H9 (cell line): ENCODE data around the gene LRRC3B. TPM values are rescaled to one million over a fixed set of nuclear protein-coding genes. Genes with fewer than 3 reads are reported as not detected.

ENCODE experiments used
- DNase-seq: peaks from one replicate; pipeline ENCODE4 v3.0.0-alpha.2; 2017
- H2AFZ ChIP-seq: one replicate; pipeline ENCODE4 v1.6.1; 2013; ENCODE audit warnings: mild to moderate bottlenecking, low read length, control low read depth, moderate library complexity
- H2AK5ac ChIP-seq: 2 replicates; pipeline ENCODE4 v1.6.1; 2013; ENCODE audit warnings: low read length, control low read depth, mixed read lengths; ENCODE audit not compliant: insufficient read length
- H2BK120ac ChIP-seq: one replicate; pipeline ENCODE4 v1.6.1; 2013; ENCODE audit warnings: low read depth, mild to moderate bottlenecking, low read length, control low read depth, inconsistent platforms; ENCODE audit not compliant: poor library complexity, severe bottlenecking
- H2BK12ac ChIP-seq: 2 replicates; pipeline ENCODE4 v1.6.1; 2013; ENCODE audit warnings: low read length, control low read depth, mixed read lengths, low read depth; ENCODE audit not compliant: insufficient read length
- H2BK15ac ChIP-seq: 2 replicates; pipeline ENCODE4 v1.6.1; 2013; ENCODE audit warnings: low read depth, low read length, control low read depth
- H2BK20ac ChIP-seq: one replicate; pipeline ENCODE4 v1.6.1; 2013; ENCODE audit warnings: low read depth, mild to moderate bottlenecking, low read length, control low read depth, inconsistent platforms; ENCODE audit not compliant: poor library complexity, severe bottlenecking
- H2BK5ac ChIP-seq: 2 replicates; pipeline ENCODE4 v1.6.1; 2013; ENCODE audit warnings: low read length, control low read depth, mixed read lengths; ENCODE audit not compliant: insufficient read length
- H3K14ac ChIP-seq: 2 replicates; pipeline ENCODE4 v1.6.1; 2013; ENCODE audit warnings: low read length, control low read depth; ENCODE audit not compliant: insufficient read depth
- H3K18ac ChIP-seq: 2 replicates; pipeline ENCODE4 v1.6.1; 2013; ENCODE audit warnings: low read depth, mild to moderate bottlenecking, mixed read lengths, low read length, control low read depth; ENCODE audit not compliant: insufficient read length
- H3K23ac ChIP-seq: 2 replicates; pipeline ENCODE4 v1.6.1; 2013; ENCODE audit warnings: low read length, control low read depth, mixed read lengths, low read depth; ENCODE audit not compliant: insufficient read length
- H3K23me2 ChIP-seq: 2 replicates; pipeline ENCODE4 v1.6.1; 2013; ENCODE audit warnings: low read depth, mild to moderate bottlenecking, mixed read lengths, low read length, control low read depth; ENCODE audit not compliant: insufficient read length, poor library complexity, severe bottlenecking
- H3K27ac ChIP-seq: 2 replicates; pipeline ENCODE4 v1.5.1; 2013; ENCODE audit warnings: low read length, control low read depth, mixed read lengths, low read depth; ENCODE audit not compliant: insufficient read length
- H3K27me3 ChIP-seq: 2 replicates; pipeline ENCODE4 v1.6.1; 2013; ENCODE audit warnings: low read length, control low read depth, inconsistent platforms; ENCODE audit not compliant: insufficient read depth
- H3K4ac ChIP-seq: 2 replicates; pipeline ENCODE4 v1.6.1; 2013; ENCODE audit warnings: low read depth, mild to moderate bottlenecking, control low read depth, inconsistent platforms, low read length, moderate library complexity
- H3K4me1 ChIP-seq: 2 replicates; pipeline ENCODE4 v1.6.1; 2013; ENCODE audit warnings: low read length, control low read depth, inconsistent platforms; ENCODE audit not compliant: insufficient read depth
- H3K4me2 ChIP-seq: 2 replicates; pipeline ENCODE4 v1.6.1; 2013; ENCODE audit warnings: low read length, control low read depth, mixed read lengths; ENCODE audit not compliant: insufficient read length, insufficient read depth
- H3K56ac ChIP-seq: 2 replicates; pipeline ENCODE4 v1.6.1; 2013; ENCODE audit warnings: low read depth, mild to moderate bottlenecking, mixed read lengths, low read length, control low read depth; ENCODE audit not compliant: insufficient read length
- H3K79me1 ChIP-seq: 2 replicates; pipeline ENCODE4 v1.6.1; 2013; ENCODE audit warnings: low read depth, mild to moderate bottlenecking, moderate library complexity, low read length, control low read depth, inconsistent platforms; ENCODE audit not compliant: insufficient read depth, poor library complexity, severe bottlenecking
- H3K79me2 ChIP-seq: 2 replicates; pipeline ENCODE4 v1.6.1; 2013; ENCODE audit warnings: low read length, control low read depth, inconsistent platforms; ENCODE audit not compliant: insufficient read depth
- H3K9ac ChIP-seq: 2 replicates; pipeline ENCODE4 v1.6.1; 2013; ENCODE audit warnings: low read length, control low read depth, mixed read lengths; ENCODE audit not compliant: insufficient read length; ENCODE audit errors: extremely low read depth
- H3K9me3 ChIP-seq: one replicate; pipeline ENCODE4 v1.6.1; 2013; ENCODE audit warnings: low read depth, low read length, inconsistent platforms; ENCODE audit not compliant: control insufficient read depth
- H3T11ph ChIP-seq: one replicate; pipeline ENCODE4 v1.6.1; 2013; ENCODE audit warnings: mild to moderate bottlenecking, low read length, control low read depth, inconsistent platforms
- H4K20me1 ChIP-seq: one replicate; pipeline ENCODE4 v1.6.1; 2013; ENCODE audit not compliant: control insufficient read depth, insufficient read length, insufficient read depth
- H4K5ac ChIP-seq: 2 replicates; pipeline ENCODE4 v1.6.1; 2013; ENCODE audit warnings: low read depth, mild to moderate bottlenecking, mixed read lengths, low read length, control low read depth; ENCODE audit not compliant: insufficient read length
- H4K8ac ChIP-seq: replicated peaks from 2 replicates; pipeline ENCODE4 v1.6.1; 2013; ENCODE audit warnings: low read length, control low read depth, mixed read lengths, low read depth; ENCODE audit not compliant: insufficient read length
- H4K91ac ChIP-seq: 2 replicates; pipeline ENCODE4 v1.6.1; 2013; ENCODE audit warnings: low read depth, mild to moderate bottlenecking, moderate library complexity, mixed read lengths, low read length, control low read depth; ENCODE audit not compliant: insufficient read length
- H3K27ac Mint-ChIP-seq, 3 experiments: 2 replicates in 2 of 3; 3 replicates in 1 of 3; pipeline ENCODE4 v1.8.0; 2020 to 2021; ENCODE audit warnings: mixed read lengths in 3 of 3, mild to moderate bottlenecking in 1 of 3, moderate library complexity in 1 of 3
- H3K27me3 Mint-ChIP-seq: 2 replicates; pipeline ENCODE4 v1.8.0; 2021; ENCODE audit warnings: low read depth, mild to moderate bottlenecking, moderate library complexity, mixed read lengths
- H3K36me3 Mint-ChIP-seq, 3 experiments: 2 replicates in 2 of 3; 3 replicates in 1 of 3; pipeline ENCODE4 v1.8.0; 2020 to 2021; ENCODE audit warnings: low read depth in 3 of 3, mixed read lengths in 3 of 3; ENCODE audit not compliant: insufficient read depth in 1 of 3
- H3K4me1 Mint-ChIP-seq, 2 experiments: 2 replicates each; pipeline ENCODE4 v1.8.0; 2020; ENCODE audit warnings: mixed read lengths in 2 of 2
- H3K4me3 Mint-ChIP-seq, 2 experiments: 2 replicates in 1 of 2; 3 replicates in 1 of 2; pipeline ENCODE4 v1.8.0; 2020 to 2021; ENCODE audit warnings: mild to moderate bottlenecking in 2 of 2, mixed read lengths in 2 of 2, moderate library complexity in 1 of 2
- H3K9me3 Mint-ChIP-seq, 2 experiments: 2 replicates in 1 of 2; 3 replicates in 1 of 2; pipeline ENCODE4 v1.8.0; 2020; ENCODE audit warnings: mild to moderate bottlenecking in 2 of 2, mixed read lengths in 2 of 2, moderate library complexity in 1 of 2
- WGBS: extraction: QIAGEN DNeasy Blood & Tissue Kit; methylation state at CpG from one replicate; pipeline ENCODE4 v1.1.7; 2013; ENCODE audit warnings: missing lambda C conversion rate, low lambda C conversion rate, mixed read lengths; ENCODE audit not compliant: insufficient read length; ENCODE audit errors: extremely low coverage; 5-methylcytosine and 5-hydroxymethylcytosine counted together
- total RNA-seq: library from RNA; stranded (reverse); gene quantifications from 2 replicates; pipeline ENCODE4 v1.2.1, GENCODE V29; 2021
- TF ChIP-seq, protein P1 (sequence below): fragments of 200-600 bp; sonication (generic); conservative IDR thresholded peaks from 3 replicates; pipeline ENCODE4 v1.8.0; 2021; ENCODE audit warnings: antibody characterized with exemption, mild to moderate bottlenecking

Gene LRRC3B
- total RNA-seq, 1 experiment from 2014 or later: 0.35 TPM

DNA sequence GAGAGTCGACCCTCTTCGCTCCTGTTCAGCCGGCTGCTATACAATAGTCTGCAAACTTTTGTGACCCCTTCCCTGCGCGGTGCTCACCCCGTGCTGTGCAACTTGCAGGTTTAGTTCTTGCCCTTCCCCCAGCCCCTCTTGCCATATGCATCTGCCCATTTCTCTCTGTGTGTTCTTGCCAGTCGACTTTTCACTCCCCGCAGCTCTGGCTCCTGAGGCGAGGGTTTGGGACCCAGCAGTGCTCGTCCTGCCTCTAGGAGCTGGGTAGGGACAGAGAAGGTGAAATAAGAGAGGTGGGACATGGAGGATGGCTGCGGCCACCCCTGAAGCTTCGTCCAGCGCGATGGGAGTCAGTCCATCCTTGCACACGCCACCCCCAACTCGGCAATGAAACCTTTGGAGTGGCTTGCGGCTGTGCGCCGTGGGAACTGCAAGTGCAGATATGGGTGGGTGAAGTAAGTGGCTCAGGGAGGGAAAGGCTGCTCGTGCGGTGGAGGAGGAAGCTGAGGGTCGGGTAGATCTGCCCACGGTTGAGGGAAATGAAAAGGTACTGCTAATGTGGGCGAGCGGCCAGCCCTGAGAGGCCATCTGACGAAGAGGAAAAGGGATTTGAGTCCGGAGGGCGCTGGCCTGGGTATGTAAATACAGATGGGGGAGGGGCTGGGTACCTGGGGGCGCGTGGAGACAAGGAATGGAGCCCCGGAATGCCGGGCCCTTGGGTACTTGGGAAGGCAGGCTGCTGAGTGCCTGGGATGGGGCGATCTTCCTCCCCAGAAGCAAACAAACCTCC is 1.0 kb downstream of the LRRC3B start:
- no peak overlapping the region for H3K14ac ChIP-seq
- no peak overlapping the region for H2BK15ac ChIP-seq
- H4K8ac ChIP-seq: no peak overlapping the region
- H3K4me1 Mint-ChIP-seq: peaks cover 26 to 32% of the 10 kb centered on the region in 2 experiments
- H3K56ac ChIP-seq: no peak overlapping the region
- H3K4ac ChIP-seq: no peak overlapping the region
- no peak overlapping the region for H3T11ph ChIP-seq
- peak overlapping the region; percentile 94 for H3K4me2 ChIP-seq
- H3K4me1 ChIP-seq: peaks cover 2% of the 10 kb centered on the region; the same call in 1 of the 2 replicates
- H2BK20ac ChIP-seq: no peak overlapping the region
- H4K20me1 ChIP-seq: no peaks in the 10 kb centered on the region
- H3K79me1 ChIP-seq: no peaks in the 10 kb centered on the region
- H3K23me2 ChIP-seq: peaks cover 29% of the 10 kb centered on the region
- H3K18ac ChIP-seq: no peak overlapping the region
- no peak overlapping the region for H2BK12ac ChIP-seq
- no peaks in the 10 kb centered on the region for H3K9me3 ChIP-seq
- H3K27ac Mint-ChIP-seq: no peak overlapping the region; a peak in 1 of 7 replicates
- DNase-seq: no peak
- H2BK120ac ChIP-seq: no peak overlapping the region
- H3K27me3 Mint-ChIP-seq: peaks cover 85% of the 10 kb centered on the region
- H2AFZ ChIP-seq: no peak overlapping the region
- TF ChIP-seq, protein P1, sequence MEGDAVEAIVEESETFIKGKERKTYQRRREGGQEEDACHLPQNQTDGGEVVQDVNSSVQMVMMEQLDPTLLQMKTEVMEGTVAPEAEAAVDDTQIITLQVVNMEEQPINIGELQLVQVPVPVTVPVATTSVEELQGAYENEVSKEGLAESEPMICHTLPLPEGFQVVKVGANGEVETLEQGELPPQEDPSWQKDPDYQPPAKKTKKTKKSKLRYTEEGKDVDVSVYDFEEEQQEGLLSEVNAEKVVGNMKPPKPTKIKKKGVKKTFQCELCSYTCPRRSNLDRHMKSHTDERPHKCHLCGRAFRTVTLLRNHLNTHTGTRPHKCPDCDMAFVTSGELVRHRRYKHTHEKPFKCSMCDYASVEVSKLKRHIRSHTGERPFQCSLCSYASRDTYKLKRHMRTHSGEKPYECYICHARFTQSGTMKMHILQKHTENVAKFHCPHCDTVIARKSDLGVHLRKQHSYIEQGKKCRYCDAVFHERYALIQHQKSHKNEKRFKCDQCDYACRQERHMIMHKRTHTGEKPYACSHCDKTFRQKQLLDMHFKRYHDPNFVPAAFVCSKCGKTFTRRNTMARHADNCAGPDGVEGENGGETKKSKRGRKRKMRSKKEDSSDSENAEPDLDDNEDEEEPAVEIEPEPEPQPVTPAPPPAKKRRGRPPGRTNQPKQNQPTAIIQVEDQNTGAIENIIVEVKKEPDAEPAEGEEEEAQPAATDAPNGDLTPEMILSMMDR: no peak
- H2BK5ac ChIP-seq: no peak overlapping the region
- H3K79me2 ChIP-seq: no peaks in the 10 kb centered on the region
- H3K9me3 Mint-ChIP-seq: no peaks in the 10 kb centered on the region
- no CpG with 5 or more reads among the region's 33 CpGs for WGBS
- no peak overlapping the region for H3K27ac ChIP-seq
- H4K91ac ChIP-seq: no peak overlapping the region
- H3K4me3 Mint-ChIP-seq: peak overlapping the region; percentile 66 to 88
- no peak overlapping the region for H4K5ac ChIP-seq
- H3K9ac ChIP-seq: peak overlapping the region; percentile 1
- peaks cover 46% of the 10 kb centered on the region for H3K27me3 ChIP-seq
- no peaks in the 10 kb centered on the region; a peak in 1 of 7 replicates for H3K36me3 Mint-ChIP-seq
- no peak overlapping the region for H3K23ac ChIP-seq
- no peak overlapping the region for H2AK5ac ChIP-seq
